Measurements from ENCODE around the gene GRIA3. TPM values are rescaled to one million over a fixed set of nuclear protein-coding genes. Genes with fewer than 3 reads are reported as not detected.
A peak's percentile ranks its signal among the peaks of the same experiment; 100 is the strongest.

Gene GRIA3
- total RNA-seq, 1 experiment from 2014 or later, result 1.4 TPM

- Histone ChIP-seq H3K79me1 (ENCODE audit: insufficient read depth, low read depth, low read length, poor library complexity, severe bottlenecking) (no peaks in the 10 kb centered on the region), H4K8ac (replicated peaks; ENCODE audit: insufficient read length, low read depth, low read length) (no peak overlapping the region), H3K27me3 (ENCODE audit: insufficient read depth, low read length) (no peaks in the 10 kb centered on the region), H2AK5ac (ENCODE audit: insufficient read length, low read length) (no peak overlapping the region), H3K18ac (ENCODE audit: insufficient read length, low read depth, low read length) (no peak overlapping the region), H3K79me2 (ENCODE audit: insufficient read depth, low read length) (no peaks in the 10 kb centered on the region), H2BK120ac (ENCODE audit: low read depth, low read length, poor library complexity, severe bottlenecking) (no peak overlapping the region), H2BK5ac (ENCODE audit: insufficient read length, low read length) (no peak overlapping the region), H4K20me1 (ENCODE audit: control insufficient read depth, insufficient read depth, insufficient read length) (no peaks in the 10 kb centered on the region), H3K9ac (ENCODE audit: extremely low read depth, insufficient read length, low read length) (no peak overlapping the region), H2BK12ac (ENCODE audit: insufficient read length, low read depth, low read length) (no peak overlapping the region), H4K91ac (ENCODE audit: insufficient read length, low read depth, low read length) (no peak overlapping the region), H3K4me2 (ENCODE audit: insufficient read depth, insufficient read length, low read length) (no peak overlapping the region), H2AFZ (ENCODE audit: low read length) (no peak overlapping the region), H3K14ac (ENCODE audit: insufficient read depth, low read length) (no peak overlapping the region), H3K9me3 (ENCODE audit: control insufficient read depth, low read depth, low read length) (peaks cover 4% of the 10 kb centered on the region), H3K23ac (ENCODE audit: insufficient read length, low read depth, low read length) (no peak overlapping the region), H3K27ac (ENCODE audit: insufficient read length, low read depth, low read length) (no peak overlapping the region), H2BK15ac (ENCODE audit: low read depth, low read length) (no peak overlapping the region), H3K4ac (ENCODE audit: low read depth, low read length) (no peak overlapping the region), H3K56ac (ENCODE audit: insufficient read length, low read depth, low read length) (no peak overlapping the region), H3K23me2 (ENCODE audit: insufficient read length, low read depth, low read length, poor library complexity, severe bottlenecking) (no peaks in the 10 kb centered on the region), H3T11ph (ENCODE audit: low read length) (no peak overlapping the region), H4K5ac (ENCODE audit: insufficient read length, low read depth, low read length) (no peak overlapping the region), H2BK20ac (ENCODE audit: low read depth, low read length, poor library complexity, severe bottlenecking) (no peak overlapping the region), H3K4me1 (ENCODE audit: insufficient read depth, low read length) (no peaks in the 10 kb centered on the region)
- no CpG with 5 or more reads among the region's 2 CpGs for WGBS (ENCODE audit: extremely low coverage, insufficient read length, low lambda C conversion rate)
- H3K27me3 Mint-ChIP-seq (ENCODE audit: low read depth), result no peaks in the 10 kb centered on the region; the same call in 1 of the 2 replicates
- TF ChIP-seq, protein P1, sequence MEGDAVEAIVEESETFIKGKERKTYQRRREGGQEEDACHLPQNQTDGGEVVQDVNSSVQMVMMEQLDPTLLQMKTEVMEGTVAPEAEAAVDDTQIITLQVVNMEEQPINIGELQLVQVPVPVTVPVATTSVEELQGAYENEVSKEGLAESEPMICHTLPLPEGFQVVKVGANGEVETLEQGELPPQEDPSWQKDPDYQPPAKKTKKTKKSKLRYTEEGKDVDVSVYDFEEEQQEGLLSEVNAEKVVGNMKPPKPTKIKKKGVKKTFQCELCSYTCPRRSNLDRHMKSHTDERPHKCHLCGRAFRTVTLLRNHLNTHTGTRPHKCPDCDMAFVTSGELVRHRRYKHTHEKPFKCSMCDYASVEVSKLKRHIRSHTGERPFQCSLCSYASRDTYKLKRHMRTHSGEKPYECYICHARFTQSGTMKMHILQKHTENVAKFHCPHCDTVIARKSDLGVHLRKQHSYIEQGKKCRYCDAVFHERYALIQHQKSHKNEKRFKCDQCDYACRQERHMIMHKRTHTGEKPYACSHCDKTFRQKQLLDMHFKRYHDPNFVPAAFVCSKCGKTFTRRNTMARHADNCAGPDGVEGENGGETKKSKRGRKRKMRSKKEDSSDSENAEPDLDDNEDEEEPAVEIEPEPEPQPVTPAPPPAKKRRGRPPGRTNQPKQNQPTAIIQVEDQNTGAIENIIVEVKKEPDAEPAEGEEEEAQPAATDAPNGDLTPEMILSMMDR (conservative IDR thresholded peaks at IDR 0.05), result no peak
- no peak for DNase-seq
- peaks cover 10% of the 10 kb centered on the region in 2 experiments for H3K4me1 Mint-ChIP-seq
- peaks cover 0 to 47% of the 10 kb centered on the region in 2 experiments; a peak in 3 of 5 replicates for H3K9me3 Mint-ChIP-seq
- 0 out of 7 replicates have a peak overlapping the region, but pooled peaks of 1 of the 3 experiments have one; percentile 41 for H3K27ac Mint-ChIP-seq
- no peaks in the 10 kb centered on the region for H3K36me3 Mint-ChIP-seq (ENCODE audit: insufficient read depth in 1 of 3, low read depth in 3 of 3)
- no peak overlapping the region for H3K4me3 Mint-ChIP-seq
Measured at GRCh38 chrX:123350226-123350625, 166.1 kb downstream of the GRIA3 start.

All from H9 (cell line).